GM23248 (cell line): ENCODE measurements around the gene KCNT1. TPM values are rescaled to one million over a fixed set of nuclear protein-coding genes. Genes with fewer than 3 reads are reported as not detected.

Experiments used
- DNase-seq: peaks from one replicate; pipeline ENCODE4 v3.0.0-alpha.2; 2015
- H2AFZ ChIP-seq: fragments of 200-600 bp; sonication (generic); 2 replicates; pipeline ENCODE4 v1.6.1; 2016; ENCODE audit warnings: antibody characterized with exemption
- H3F3A ChIP-seq: fragments of 200-600 bp; sonication (generic); 2 replicates; pipeline ENCODE4 v1.6.1; 2016; ENCODE audit warnings: mild to moderate bottlenecking, antibody characterized with exemption, mixed run types; ENCODE audit not compliant: insufficient read depth
- H3K27ac ChIP-seq: fragments of 200-600 bp; sonication (generic); 2 replicates; pipeline ENCODE4 v1.5.1; 2016; ENCODE audit warnings: mild to moderate bottlenecking
- H3K27me3 ChIP-seq: fragments of 200-600 bp; sonication (generic); replicated peaks from 2 replicates; pipeline ENCODE4 v1.6.1; 2016; ENCODE audit warnings: mild to moderate bottlenecking; ENCODE audit not compliant: insufficient read depth
- H3K36me3 ChIP-seq: fragments of 200-600 bp; sonication (generic); 2 replicates; pipeline ENCODE4 v1.6.1; 2016; ENCODE audit warnings: low read depth, mild to moderate bottlenecking
- H3K4me1 ChIP-seq: fragments of 200-600 bp; sonication (generic); 2 replicates; pipeline ENCODE4 v1.6.1; 2016; ENCODE audit warnings: mild to moderate bottlenecking; ENCODE audit not compliant: insufficient read depth
- H3K4me2 ChIP-seq: fragments of 200-600 bp; sonication (generic); one replicate; pipeline ENCODE4 v1.6.1; 2016; ENCODE audit warnings: mild to moderate bottlenecking; ENCODE audit not compliant: unreplicated experiment
- H3K4me3 ChIP-seq: fragments of 200-600 bp; sonication (generic); 2 replicates; pipeline ENCODE4 v1.5.1; 2016; ENCODE audit warnings: mild to moderate bottlenecking
- H3K79me2 ChIP-seq: fragments of 200-600 bp; sonication (generic); 2 replicates; pipeline ENCODE4 v1.6.1; 2016; ENCODE audit warnings: mild to moderate bottlenecking; ENCODE audit not compliant: insufficient read depth
- H3K9ac ChIP-seq: fragments of 200-600 bp; sonication (generic); 2 replicates; pipeline ENCODE4 v1.6.1; 2016; ENCODE audit warnings: mild to moderate bottlenecking
- H3K9me2 ChIP-seq: fragments of 200-600 bp; sonication (generic); 2 replicates; pipeline ENCODE4 v1.6.1; 2016; ENCODE audit warnings: mixed run types, mild to moderate bottlenecking, moderate library complexity; ENCODE audit not compliant: insufficient read depth
- H3K9me3 ChIP-seq: fragments of 200-600 bp; sonication (generic); one replicate; pipeline ENCODE4 v1.6.1; 2017; ENCODE audit warnings: low read depth
- H4K20me1 ChIP-seq: fragments of 200-600 bp; sonication (generic); 2 replicates; pipeline ENCODE4 v1.6.0; 2016; ENCODE audit not compliant: insufficient read depth
- EZH2 ChIP-seq: fragments of 200-600 bp; sonication (generic); IDR thresholded peaks from 2 replicates; pipeline ENCODE4 v1.6.1; 2018; ENCODE audit warnings: antibody characterized with exemption, mild to moderate bottlenecking; ENCODE audit not compliant: insufficient read depth, poor library complexity, severe bottlenecking
- EZH2phosphoT487 ChIP-seq: fragments of 200-600 bp; sonication (generic); IDR thresholded peaks from 2 replicates; pipeline ENCODE4 v1.6.1; 2018; ENCODE audit warnings: antibody characterized with exemption, moderate library complexity, mild to moderate bottlenecking, low read depth; ENCODE audit not compliant: insufficient read depth
- WGBS, 2 experiments: methylation state at CpG; one replicate each; pipeline ENCODE4 v1.1.6; 2015 to 2017; ENCODE audit warnings: low lambda C conversion rate in 2 of 2, low coverage in 1 of 2; ENCODE audit errors: missing lambda C conversion rate in 2 of 2; 5-methylcytosine and 5-hydroxymethylcytosine counted together
- in situ Hi-C: fragments of 300-500 bp; cut with MboI; formaldehyde crosslinking; loops from 2 replicates; pipeline ENCODE4 v1.15.0; 2020
- polyA plus RNA-seq: library from polyadenylated mRNA; unstranded; fragments of >200 nt; fragmentation: Nextera tagmentation; extraction: Ambion mirVana; gene quantifications from 2 replicates; pipeline ENCODE4 v1.2.1, GENCODE V29; 2016
- total RNA-seq: library from RNA; depleted of rRNA; stranded (reverse); fragments of >200 nt; shearing (Covaris generic); gene quantifications from 2 replicates; pipeline ENCODE4 v1.2.3, GENCODE V29; 2014

Gene KCNT1
- total and polyA plus RNA-seq, 2 experiments from 2014 or later = not detected

DNA sequence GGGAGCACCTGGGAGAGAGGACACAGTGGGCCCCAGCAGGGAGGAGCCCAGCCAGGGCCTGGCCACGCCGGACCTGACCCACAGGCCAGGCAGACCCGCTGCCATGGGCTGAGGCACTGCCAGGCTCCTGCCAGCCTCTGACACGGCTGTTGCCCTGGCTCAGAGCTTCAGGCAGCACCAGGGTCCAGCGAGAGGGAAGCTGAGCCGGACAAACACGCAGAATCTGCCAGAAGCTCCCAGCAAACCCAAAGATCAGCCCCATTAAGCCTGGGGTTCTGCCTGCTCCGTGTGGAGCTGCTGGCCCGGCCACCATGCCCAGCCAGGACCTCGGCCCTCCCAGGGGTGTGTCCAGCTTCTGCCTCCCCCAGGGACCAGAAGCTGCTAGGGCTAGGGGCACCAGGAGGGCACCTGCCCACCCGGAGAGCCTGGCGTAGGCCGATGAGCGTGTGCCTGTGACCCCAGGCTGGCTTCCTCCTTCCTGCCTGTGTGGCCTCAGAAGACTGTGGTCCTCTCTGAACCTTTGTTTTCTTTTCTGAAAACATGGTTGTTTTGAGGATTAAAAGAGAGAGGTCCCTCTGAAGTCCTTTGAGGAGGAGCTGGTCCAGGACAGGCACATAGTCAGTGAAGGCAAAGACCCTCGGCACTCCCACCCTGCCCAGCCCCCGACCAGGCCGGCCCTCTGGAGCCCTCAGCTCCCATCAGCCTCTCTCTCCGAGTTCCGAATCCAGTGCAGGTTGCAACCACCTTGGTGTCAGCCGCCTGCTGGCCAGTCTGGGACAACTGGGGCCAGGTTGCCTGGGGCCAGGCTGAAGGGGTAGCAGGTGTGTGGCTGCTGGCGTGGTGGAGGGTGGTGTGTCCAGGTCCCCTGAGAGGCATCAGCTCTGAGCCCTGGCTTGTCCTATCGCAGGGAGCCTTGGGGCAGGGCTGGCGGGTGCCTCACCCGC is 39.6 kb downstream of the KCNT1 start:
- H3K36me3 ChIP-seq = no peaks in the 10 kb centered on the region
- H2AFZ ChIP-seq = no peak overlapping the region
- in situ Hi-C loops = no loop called here
- H3K4me1 ChIP-seq = no peaks in the 10 kb centered on the region
- H3K9me3 ChIP-seq = no peaks in the 10 kb centered on the region
- DNase-seq = no peak
- H3K9ac ChIP-seq = no peak overlapping the region
- peaks cover 3% of the 10 kb centered on the region for H3K27me3 ChIP-seq
- no peak overlapping the region for H3K4me3 ChIP-seq
- no peaks in the 10 kb centered on the region for H3K9me2 ChIP-seq
- no peak overlapping the region for H3K4me2 ChIP-seq
- no peak overlapping the region for H3K27ac ChIP-seq
- no peak for TF ChIP-seq EZH2
- no peak for TF ChIP-seq EZH2phosphoT487
- H3F3A ChIP-seq = no peaks in the 10 kb centered on the region
- no peaks in the 10 kb centered on the region for H4K20me1 ChIP-seq
- WGBS, 2 experiments = 30 to 32% methylated on average over 23 of the region's 24 CpGs
- no peaks in the 10 kb centered on the region for H3K79me2 ChIP-seq

DNA sequence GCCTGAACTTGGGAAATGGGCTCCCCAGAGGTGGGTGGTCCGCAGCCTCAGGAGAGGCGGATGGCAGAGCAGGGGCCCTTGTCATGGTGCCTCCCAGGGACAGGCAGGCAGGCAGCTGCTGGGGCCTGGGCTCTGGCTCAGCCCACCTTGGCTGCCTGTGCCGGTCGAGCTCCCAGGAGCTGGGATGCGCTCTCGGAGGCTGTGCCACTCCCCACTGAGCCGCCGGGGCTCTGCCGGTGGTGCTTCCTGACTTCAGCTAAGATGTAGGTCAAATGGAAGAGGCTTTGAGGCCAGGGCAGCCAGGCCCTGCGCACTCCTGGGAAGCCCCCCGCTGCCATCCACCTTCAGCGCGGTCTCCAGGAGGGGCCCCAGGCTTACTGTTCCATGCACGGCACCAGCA is 41.0 kb downstream of the KCNT1 start:
- no peak overlapping the region for H3K4me3 ChIP-seq
- no peaks in the 10 kb centered on the region for H3K4me1 ChIP-seq
- no peaks in the 10 kb centered on the region for H3K9me2 ChIP-seq
- no peak overlapping the region for H3K4me2 ChIP-seq
- H3K9ac ChIP-seq = no peak overlapping the region
- no peak overlapping the region for H2AFZ ChIP-seq
- WGBS, 2 experiments = 42 to 50% methylated on average over 14 of the region's 14 CpGs
- no peak for TF ChIP-seq EZH2phosphoT487
- no peak for TF ChIP-seq EZH2
- in situ Hi-C loops = no loop called here
- no peaks in the 10 kb centered on the region for H3K79me2 ChIP-seq
- H3K9me3 ChIP-seq = no peaks in the 10 kb centered on the region
- H3F3A ChIP-seq = no peaks in the 10 kb centered on the region
- H3K27me3 ChIP-seq = peaks cover 3% of the 10 kb centered on the region; the same call in 1 of the 2 replicates
- no peak overlapping the region for H3K27ac ChIP-seq
- no peaks in the 10 kb centered on the region for H3K36me3 ChIP-seq
- no peaks in the 10 kb centered on the region for H4K20me1 ChIP-seq
- DNase-seq = no peak

DNA sequence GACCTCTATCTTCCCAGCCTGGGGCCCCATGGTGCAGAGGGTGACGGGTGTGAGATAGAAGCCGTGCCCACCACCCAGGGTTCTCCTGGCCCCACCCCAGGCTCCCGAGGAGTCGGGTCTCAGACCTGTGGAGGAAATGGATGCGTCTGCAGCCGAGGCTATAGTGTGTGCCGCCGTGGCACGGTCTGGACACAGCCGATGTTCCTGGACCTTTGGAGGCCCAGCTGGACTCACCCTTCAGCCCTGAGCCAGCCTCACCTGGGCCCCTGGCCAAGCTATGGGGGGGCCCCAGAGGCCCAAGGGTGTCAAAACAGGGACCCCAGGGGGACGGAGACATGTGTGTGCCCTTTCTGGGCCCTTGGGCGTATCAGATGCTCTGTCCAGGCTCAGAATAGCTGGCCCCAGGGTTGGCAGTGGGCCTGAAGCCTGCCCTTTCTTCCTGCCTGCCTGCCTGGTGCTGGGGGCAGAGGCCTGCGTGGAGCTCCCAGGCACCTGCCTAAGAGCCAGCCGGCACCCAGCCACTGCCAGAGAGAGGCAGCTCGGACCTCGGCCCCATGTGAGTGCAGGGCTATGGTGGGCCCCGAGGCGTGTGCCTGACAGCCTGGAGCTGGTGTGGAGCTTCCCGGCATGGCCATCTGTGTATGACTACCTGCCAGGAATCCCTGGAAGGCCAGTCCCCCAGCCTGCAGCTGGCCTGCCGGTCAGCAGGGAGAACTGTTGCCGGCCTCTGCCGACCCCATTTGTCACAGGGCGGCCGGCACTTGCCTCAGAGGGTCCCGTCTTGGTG is 41.8 kb downstream of the KCNT1 start:
- Histone ChIP-seq H3K9ac (no peak overlapping the region), H3K79me2 (no peaks in the 10 kb centered on the region), H3K27ac (no peak overlapping the region), H3K36me3 (no peaks in the 10 kb centered on the region), H2AFZ (no peak overlapping the region), H4K20me1 (no peaks in the 10 kb centered on the region), H3K27me3 (peaks cover 3% of the 10 kb centered on the region; the same call in 1 of the 2 replicates), H3K9me3 (no peaks in the 10 kb centered on the region), H3K4me2 (no peak overlapping the region), H3F3A (no peaks in the 10 kb centered on the region), H3K4me1 (no peaks in the 10 kb centered on the region), H3K4me3 (no peak overlapping the region), H3K9me2 (no peaks in the 10 kb centered on the region)
- no peak for DNase-seq
- WGBS, 2 experiments = 53 to 57% methylated on average over 24 of the region's 25 CpGs
- in situ Hi-C loops = no loop called here
- TF ChIP-seq EZH2 = no peak
- no peak for TF ChIP-seq EZH2phosphoT487

DNA sequence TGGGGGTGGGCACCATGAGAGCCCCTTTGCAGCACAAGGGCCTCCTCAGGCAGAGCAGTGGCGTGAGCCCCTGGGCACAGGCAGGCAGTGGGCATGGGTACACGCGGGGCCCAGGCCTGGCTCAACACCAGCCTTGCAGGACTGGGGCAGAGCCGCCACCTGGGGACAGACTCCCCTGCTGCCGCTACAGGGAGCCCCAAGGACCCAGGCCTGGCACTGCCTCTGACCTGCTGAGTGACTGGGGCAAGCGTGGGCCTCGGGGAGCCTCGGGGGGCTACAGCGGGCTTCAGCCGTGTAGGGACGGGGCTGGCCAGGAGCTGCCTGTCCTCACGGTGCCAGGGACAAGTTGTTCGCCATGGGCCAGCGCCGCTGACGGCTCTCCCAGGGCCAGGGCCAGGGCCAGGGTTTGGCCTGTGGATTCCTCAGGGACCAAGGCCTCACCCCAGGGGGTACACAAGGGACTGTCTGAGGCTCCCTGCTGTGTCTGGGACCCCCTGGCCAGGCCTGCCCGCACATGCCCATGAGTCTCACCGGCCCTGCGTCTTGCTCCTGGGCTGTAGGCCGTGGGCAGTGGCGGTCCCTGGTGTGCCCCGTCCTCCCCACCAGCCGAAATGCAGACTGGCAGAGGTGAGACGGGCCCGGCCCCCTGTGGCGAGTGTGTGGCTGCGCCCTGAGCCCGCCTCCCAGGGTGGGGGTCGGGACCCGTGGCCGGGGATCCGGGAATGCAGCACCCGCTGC is 42.5 kb downstream of the KCNT1 start:
- H4K20me1 ChIP-seq = no peaks in the 10 kb centered on the region
- no peak for DNase-seq
- H3K36me3 ChIP-seq = no peaks in the 10 kb centered on the region
- TF ChIP-seq EZH2phosphoT487 = no peak
- TF ChIP-seq EZH2 = no peak
- 77 to 78% methylated on average over 27 of the region's 33 CpGs for WGBS, 2 experiments
- H3K9me2 ChIP-seq = no peaks in the 10 kb centered on the region
- no peaks in the 10 kb centered on the region for H3K79me2 ChIP-seq
- H3K4me1 ChIP-seq = no peaks in the 10 kb centered on the region
- no peak overlapping the region for H3K9ac ChIP-seq
- H3K9me3 ChIP-seq = no peaks in the 10 kb centered on the region
- no peaks in the 10 kb centered on the region for H3F3A ChIP-seq
- no peak overlapping the region for H2AFZ ChIP-seq
- no peak overlapping the region for H3K27ac ChIP-seq
- H3K4me3 ChIP-seq = no peak overlapping the region
- H3K27me3 ChIP-seq = peaks cover 3% of the 10 kb centered on the region; the same call in 1 of the 2 replicates
- H3K4me2 ChIP-seq = no peak overlapping the region
- in situ Hi-C loops = no loop called here
